IPS DF 6.9 (cell line): Measurements from ENCODE around the gene PRR7.
A peak's percentile ranks its signal among the peaks of the same experiment; 100 is the strongest.

Source experiments
- DNase-seq: peaks from one replicate; pipeline ENCODE4 v3.0.0-alpha.2; 2013; ENCODE audit warnings: low read depth, low spot score
- H3K27ac ChIP-seq: one replicate; pipeline ENCODE4 v1.5.1; 2013; ENCODE audit warnings: low read length, control low read depth
- H3K27me3 ChIP-seq: 2 replicates; pipeline ENCODE4 v1.6.1; 2013; ENCODE audit warnings: mild to moderate bottlenecking, low read length; ENCODE audit not compliant: control insufficient read depth, insufficient read depth
- H3K36me3 ChIP-seq: 2 replicates; pipeline ENCODE4 v1.6.1; 2013; ENCODE audit warnings: low read length; ENCODE audit not compliant: control insufficient read depth, insufficient read depth
- H3K4me1 ChIP-seq: 2 replicates; pipeline ENCODE4 v1.6.1; 2013; ENCODE audit warnings: low read length; ENCODE audit not compliant: control insufficient read depth, insufficient read depth
- H3K4me3 ChIP-seq: 2 replicates; pipeline ENCODE4 v1.5.1; 2013; ENCODE audit warnings: mild to moderate bottlenecking, low read length
- H3K9me3 ChIP-seq: 2 replicates; pipeline ENCODE4 v1.6.1; 2013; ENCODE audit warnings: low read length, inconsistent platforms; ENCODE audit not compliant: control insufficient read depth, insufficient read depth
- WGBS: extraction: QIAGEN DNeasy Blood & Tissue Kit; methylation state at CpG from one replicate; pipeline ENCODE4 v1.1.7; 2013; ENCODE audit warnings: mixed read lengths, missing lambda C conversion rate; ENCODE audit not compliant: insufficient read length, insufficient coverage; 5-methylcytosine and 5-hydroxymethylcytosine counted together

PRR7 gene

GRCh38 chr5:177455036-177455660 is 8.5 kb downstream of the PRR7 start:
- DNase-seq = no peak
- H3K36me3 ChIP-seq = peaks cover 26% of the 10 kb centered on the region
- no peaks in the 10 kb centered on the region for H3K9me3 ChIP-seq
- peak overlapping the region; percentile 74 for H3K4me3 ChIP-seq
- no CpG with 5 or more reads among the region's 80 CpGs for WGBS
- peaks cover 6% of the 10 kb centered on the region for H3K4me1 ChIP-seq
- no peak overlapping the region for H3K27ac ChIP-seq
- H3K27me3 ChIP-seq = no peaks in the 10 kb centered on the region

GRCh38 chr5:177455661-177456590 is 9.3 kb downstream of the PRR7 start:
- no peaks in the 10 kb centered on the region for H3K27me3 ChIP-seq
- H3K4me1 ChIP-seq = peaks cover 6% of the 10 kb centered on the region
- DNase-seq = no peak
- WGBS = no CpG with 5 or more reads among the region's 76 CpGs
- peak overlapping the region; percentile 74 for H3K4me3 ChIP-seq
- H3K27ac ChIP-seq = no peak overlapping the region
- H3K9me3 ChIP-seq = no peaks in the 10 kb centered on the region
- H3K36me3 ChIP-seq = peaks cover 31% of the 10 kb centered on the region

- no peak overlapping the region for H3K4me3 ChIP-seq
- no peak overlapping the region for H3K27ac ChIP-seq
- H3K36me3 ChIP-seq = peaks cover 33% of the 10 kb centered on the region
- no peaks in the 10 kb centered on the region for H3K27me3 ChIP-seq
- peaks cover 6% of the 10 kb centered on the region for H3K4me1 ChIP-seq
- no peak for DNase-seq
- no CpG with 5 or more reads among the region's 12 CpGs for WGBS
- no peaks in the 10 kb centered on the region for H3K9me3 ChIP-seq
These were observed 10.0 kb downstream of the PRR7 start for GRCh38 chr5:177456591-177456964.

GRCh38 chr5:177456976-177457851 is 10.6 kb downstream of the PRR7 start:
- Histone ChIP-seq H3K4me1 (peaks cover 6% of the 10 kb centered on the region), H3K4me3 (no peak overlapping the region), H3K36me3 (peaks cover 33% of the 10 kb centered on the region), H3K27me3 (no peaks in the 10 kb centered on the region), H3K27ac (no peak overlapping the region), H3K9me3 (no peaks in the 10 kb centered on the region)
- DNase-seq = peak; percentile 93
- WGBS = no CpG with 5 or more reads among the region's 24 CpGs

- Histone ChIP-seq H3K36me3 (peaks cover 33% of the 10 kb centered on the region), H3K27me3 (no peaks in the 10 kb centered on the region), H3K27ac (no peak overlapping the region), H3K9me3 (no peaks in the 10 kb centered on the region), H3K4me3 (no peak overlapping the region), H3K4me1 (peaks cover 5% of the 10 kb centered on the region)
- WGBS = no CpG with 5 or more reads among the region's 20 CpGs
- DNase-seq = no peak
These were observed 11.5 kb downstream of the PRR7 start for GRCh38 chr5:177457852-177458681.

- WGBS = no CpG with 5 or more reads among the region's 14 CpGs
- no peak overlapping the region for H3K27ac ChIP-seq
- H3K4me1 ChIP-seq = peaks cover 3% of the 10 kb centered on the region
- no peaks in the 10 kb centered on the region for H3K27me3 ChIP-seq
- peaks cover 37% of the 10 kb centered on the region for H3K36me3 ChIP-seq
- DNase-seq = no peak
- H3K4me3 ChIP-seq = no peak overlapping the region
- no peaks in the 10 kb centered on the region for H3K9me3 ChIP-seq
These were observed 12.3 kb downstream of the PRR7 start for GRCh38 chr5:177458912-177459350.

- WGBS = no CpG with 5 or more reads among the region's 11 CpGs
- peaks cover 37% of the 10 kb centered on the region for H3K36me3 ChIP-seq
- H3K4me1 ChIP-seq = peaks cover 3% of the 10 kb centered on the region
- H3K9me3 ChIP-seq = no peaks in the 10 kb centered on the region
- DNase-seq = no peak
- no peak overlapping the region for H3K4me3 ChIP-seq
- H3K27me3 ChIP-seq = no peaks in the 10 kb centered on the region
- H3K27ac ChIP-seq = no peak overlapping the region
These were observed 12.7 kb downstream of the PRR7 start for GRCh38 chr5:177459357-177459756.

GRCh38 chr5:177459819-177460628 is 13.4 kb downstream of the PRR7 start:
- Histone ChIP-seq H3K27ac (no peak overlapping the region), H3K36me3 (peaks cover 37% of the 10 kb centered on the region), H3K27me3 (no peaks in the 10 kb centered on the region), H3K4me1 (peaks cover 3% of the 10 kb centered on the region), H3K4me3 (no peak overlapping the region), H3K9me3 (no peaks in the 10 kb centered on the region)
- no CpG with 5 or more reads among the region's 28 CpGs for WGBS
- DNase-seq = no peak

GRCh38 chr5:177462021-177462670 is 15.5 kb downstream of the PRR7 start:
- Histone ChIP-seq H3K27me3 (no peaks in the 10 kb centered on the region), H3K36me3 (peaks cover 55% of the 10 kb centered on the region), H3K4me1 (peaks cover 3% of the 10 kb centered on the region; the same call in 1 of the 2 replicates), H3K9me3 (no peaks in the 10 kb centered on the region), H3K4me3 (no peak overlapping the region), H3K27ac (no peak overlapping the region)
- WGBS = no CpG with 5 or more reads among the region's 27 CpGs
- DNase-seq = no peak
